Liver (tissue), 9 donors: Measurements from ENCODE around the gene BRD4. TPM values are rescaled to one million over a fixed set of nuclear protein-coding genes. Genes with fewer than 3 reads are reported as not detected.

Experiments used
- DNase-seq: peaks from one replicate; pipeline ENCODE4 v3.0.0-alpha.2; 2017; ENCODE audit warnings: low spot score
- H3K27ac ChIP-seq, 2 donors: one replicate each; pipeline ENCODE4 v1.7.0; 2013; ENCODE audit warnings: inconsistent platforms in 2 of 2, low read length in 2 of 2, control low read depth in 1 of 2, low read depth in 1 of 2, mild to moderate bottlenecking in 1 of 2
- H3K27me3 ChIP-seq, 4 donors: one replicate each; pipeline versions ENCODE4 v1.6.1 to v1.7.0; 2013; ENCODE audit warnings: low read length in 3 of 4, inconsistent platforms in 1 of 4, mild to moderate bottlenecking in 1 of 4, moderate library complexity in 1 of 4; ENCODE audit not compliant: control insufficient read depth in 4 of 4, insufficient read depth in 4 of 4
- H3K36me3 ChIP-seq, 4 donors: one replicate each; pipeline versions ENCODE4 v1.6.1 to v1.7.0; 2013; ENCODE audit warnings: low read length in 3 of 4, mild to moderate bottlenecking in 3 of 4, low read depth in 1 of 4, moderate library complexity in 1 of 4; ENCODE audit not compliant: control insufficient read depth in 4 of 4, insufficient read depth in 3 of 4
- H3K4me1 ChIP-seq, 4 donors: one replicate each; pipeline versions ENCODE4 v1.6.1 to v1.7.0; 2013; ENCODE audit warnings: low read length in 3 of 4, mild to moderate bottlenecking in 3 of 4, moderate library complexity in 1 of 4; ENCODE audit not compliant: control insufficient read depth in 4 of 4, insufficient read depth in 4 of 4
- H3K4me3 ChIP-seq, 3 donors: one replicate each; pipeline versions ENCODE4 v1.6.1 to v1.7.0; 2013; ENCODE audit warnings: low read length in 3 of 3, control low read depth in 1 of 3, low read depth in 1 of 3, mild to moderate bottlenecking in 1 of 3
- H3K9ac ChIP-seq, 2 donors: one replicate each; pipeline ENCODE4 v1.7.0; 2013; ENCODE audit warnings: low read length in 2 of 2, mild to moderate bottlenecking in 2 of 2, moderate library complexity in 2 of 2, control low read depth in 1 of 2, low read depth in 1 of 2
- H3K9me3 ChIP-seq, 4 donors: one replicate each; pipeline versions ENCODE4 v1.6.1 to v1.7.0; 2013; ENCODE audit warnings: low read length in 3 of 4; ENCODE audit not compliant: control insufficient read depth in 4 of 4
- EGR1 ChIP-seq, 2 donors: IDR thresholded peaks; 2 replicates each; pipeline ENCODE4 v1.6.1; 2016 to 2018; ENCODE audit warnings: antibody characterized with exemption in 2 of 2, low read depth in 2 of 2
- FOXA1 ChIP-seq: IDR thresholded peaks from 2 replicates; pipeline ENCODE4 v1.6.1; 2016; ENCODE audit warnings: antibody characterized with exemption
- FOXA2 ChIP-seq: IDR thresholded peaks from 2 replicates; pipeline ENCODE4 v1.6.1; 2016; ENCODE audit warnings: antibody characterized with exemption
- GABPA ChIP-seq, 2 donors: IDR thresholded peaks in 1 of 2; conservative IDR thresholded peaks in 1 of 2; 2 replicates each; pipeline ENCODE4 v1.6.1; 2016; ENCODE audit warnings: antibody characterized with exemption in 2 of 2, mild to moderate bottlenecking in 1 of 2, moderate library complexity in 1 of 2
- HNF4A ChIP-seq, 2 donors: conservative IDR thresholded peaks; 2 replicates each; pipeline ENCODE4 v1.6.1; 2016; ENCODE audit warnings: antibody characterized with exemption in 2 of 2, mild to moderate bottlenecking in 2 of 2
- HNF4G ChIP-seq: IDR thresholded peaks from 2 replicates; pipeline ENCODE4 v1.6.1; 2016; ENCODE audit warnings: antibody characterized with exemption
- JUND ChIP-seq, 2 donors: IDR thresholded peaks; 2 replicates each; pipeline ENCODE4 v1.6.1; 2016; ENCODE audit warnings: antibody characterized with exemption in 2 of 2
- NR2F2 ChIP-seq: IDR thresholded peaks from 2 replicates; pipeline ENCODE4 v1.6.1; 2016; ENCODE audit warnings: antibody characterized with exemption
- RAD21 ChIP-seq, 2 donors: IDR thresholded peaks; 2 replicates each; pipeline ENCODE4 v1.6.1; 2016; ENCODE audit warnings: antibody characterized with exemption in 2 of 2, mild to moderate bottlenecking in 2 of 2
- RXRA ChIP-seq, 2 donors: IDR thresholded peaks; 2 replicates each; pipeline ENCODE4 v1.6.1; 2017 to 2018; ENCODE audit warnings: antibody characterized with exemption in 2 of 2, mild to moderate bottlenecking in 1 of 2
- TAF1 ChIP-seq: conservative IDR thresholded peaks from 2 replicates; pipeline ENCODE4 v1.6.1; 2016; ENCODE audit warnings: antibody characterized with exemption, mild to moderate bottlenecking
- YY1 ChIP-seq: IDR thresholded peaks from 2 replicates; pipeline ENCODE4 v1.6.1; 2016; ENCODE audit warnings: antibody characterized with exemption, mild to moderate bottlenecking
- WGBS: extraction: QIAGEN DNeasy Blood & Tissue Kit; methylation state at CpG from one replicate; pipeline ENCODE4 v1.1.7; 2013; 5-methylcytosine and 5-hydroxymethylcytosine counted together
- polyA plus RNA-seq, 2 donors: library from polyadenylated mRNA; stranded (reverse) in 1 of 2; unstranded in 1 of 2; fragments of 200-250 nt in 1 of 2; fragments of >200 nt in 1 of 2; fragmentation: Nextera tagmentation in 1 of 2; extraction: Ambion mirVana in 1 of 2; gene quantifications; one replicate each; pipeline versions ENCODE4 v1.2.1 to v1.2.3, GENCODE V29; 2013 to 2015
- total RNA-seq, 2 donors: library from RNA; depleted of rRNA; stranded (reverse); fragments of >200 nt; gene quantifications; one replicate each; pipeline ENCODE4 v1.2.3, GENCODE V29; 2014
- TF ChIP-seq, protein P1 (sequence below): IDR thresholded peaks from 2 replicates; pipeline ENCODE4 v1.6.1; 2016; ENCODE audit warnings: antibody characterized with exemption
- TF ChIP-seq, protein P2 (sequence below): IDR thresholded peaks from 2 replicates; pipeline ENCODE4 v1.6.1; 2016; ENCODE audit warnings: antibody characterized with exemption
- TF ChIP-seq, protein P3 (sequence below): IDR thresholded peaks from 2 replicates; pipeline ENCODE4 v1.6.1; 2016; ENCODE audit warnings: antibody characterized with exemption
- TF ChIP-seq, protein P4 (sequence below): fragments of 150-350 bp; IDR thresholded peaks from 2 replicates; pipeline ENCODE4 v1.5.1; 2017; ENCODE audit warnings: improper control_type of control experiment, low read depth, low read length; ENCODE audit not compliant: missing input control
- donor health status: healthy.
- donor health status: healthy.
- donor health status: healthy.
- donor health status: healthy.
- donor health status: healthy.

BRD4 gene
- total and polyA plus RNA-seq, 4 donors = 13.6 to 25.8 (median 20.5) TPM

DNA sequence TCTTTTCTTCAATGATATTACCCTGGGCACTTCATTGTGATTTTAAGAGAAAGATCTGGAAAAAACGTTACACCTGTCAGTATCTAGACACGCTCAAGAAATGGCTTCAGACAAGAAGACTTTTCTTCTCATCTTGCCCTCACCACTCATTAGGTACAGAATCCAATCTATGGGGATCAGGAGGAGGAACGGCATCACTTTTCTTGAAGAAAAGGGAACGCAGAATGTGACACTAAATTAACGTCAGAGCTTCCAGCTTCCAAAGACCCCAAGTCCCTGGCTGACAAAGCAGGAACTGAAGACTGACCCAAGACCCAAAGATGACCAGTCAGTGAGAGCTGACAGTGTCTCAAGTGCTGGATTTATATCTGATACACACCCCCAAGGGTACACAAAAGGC is 48.2 kb downstream of the BRD4 start:
- Histone ChIP-seq H3K9me3 (no peaks in the 10 kb centered on the region), H3K9ac (no peak overlapping the region), H3K4me3 (no peak overlapping the region), H3K27ac (no peak overlapping the region), H3K4me1 (peaks cover 19 to 88% (median 71%) of the 10 kb centered on the region in 4 donors), H3K36me3 (no peaks in the 10 kb centered on the region), H3K27me3 (no peaks in the 10 kb centered on the region)
- DNase-seq = no peak
- TF ChIP-seq TAF1 (no peak), EGR1 (IDR thresholded peaks at IDR 0.05; ENCODE audit: low read depth in 2 of 2) (no peak), JUND (IDR thresholded peaks at IDR 0.05) (no peak), HNF4G (no peak), YY1 (no peak), GABPA (IDR thresholded peaks at IDR 0.05 in 1 of 2, conservative IDR thresholded peaks at IDR 0.05 in 1 of 2) (no peak)
- TF ChIP-seq, protein P1, sequence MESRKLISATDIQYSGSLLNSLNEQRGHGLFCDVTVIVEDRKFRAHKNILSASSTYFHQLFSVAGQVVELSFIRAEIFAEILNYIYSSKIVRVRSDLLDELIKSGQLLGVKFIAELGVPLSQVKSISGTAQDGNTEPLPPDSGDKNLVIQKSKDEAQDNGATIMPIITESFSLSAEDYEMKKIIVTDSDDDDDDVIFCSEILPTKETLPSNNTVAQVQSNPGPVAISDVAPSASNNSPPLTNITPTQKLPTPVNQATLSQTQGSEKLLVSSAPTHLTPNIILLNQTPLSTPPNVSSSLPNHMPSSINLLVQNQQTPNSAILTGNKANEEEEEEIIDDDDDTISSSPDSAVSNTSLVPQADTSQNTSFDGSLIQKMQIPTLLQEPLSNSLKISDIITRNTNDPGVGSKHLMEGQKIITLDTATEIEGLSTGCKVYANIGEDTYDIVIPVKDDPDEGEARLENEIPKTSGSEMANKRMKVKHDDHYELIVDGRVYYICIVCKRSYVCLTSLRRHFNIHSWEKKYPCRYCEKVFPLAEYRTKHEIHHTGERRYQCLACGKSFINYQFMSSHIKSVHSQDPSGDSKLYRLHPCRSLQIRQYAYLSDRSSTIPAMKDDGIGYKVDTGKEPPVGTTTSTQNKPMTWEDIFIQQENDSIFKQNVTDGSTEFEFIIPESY = no peak
- TF ChIP-seq, protein P2, sequence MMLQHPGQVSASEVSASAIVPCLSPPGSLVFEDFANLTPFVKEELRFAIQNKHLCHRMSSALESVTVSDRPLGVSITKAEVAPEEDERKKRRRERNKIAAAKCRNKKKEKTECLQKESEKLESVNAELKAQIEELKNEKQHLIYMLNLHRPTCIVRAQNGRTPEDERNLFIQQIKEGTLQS = no peak
- TF ChIP-seq, protein P3, sequence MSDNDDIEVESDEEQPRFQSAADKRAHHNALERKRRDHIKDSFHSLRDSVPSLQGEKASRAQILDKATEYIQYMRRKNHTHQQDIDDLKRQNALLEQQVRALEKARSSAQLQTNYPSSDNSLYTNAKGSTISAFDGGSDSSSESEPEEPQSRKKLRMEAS = no peak
- TF ChIP-seq, protein P4, sequence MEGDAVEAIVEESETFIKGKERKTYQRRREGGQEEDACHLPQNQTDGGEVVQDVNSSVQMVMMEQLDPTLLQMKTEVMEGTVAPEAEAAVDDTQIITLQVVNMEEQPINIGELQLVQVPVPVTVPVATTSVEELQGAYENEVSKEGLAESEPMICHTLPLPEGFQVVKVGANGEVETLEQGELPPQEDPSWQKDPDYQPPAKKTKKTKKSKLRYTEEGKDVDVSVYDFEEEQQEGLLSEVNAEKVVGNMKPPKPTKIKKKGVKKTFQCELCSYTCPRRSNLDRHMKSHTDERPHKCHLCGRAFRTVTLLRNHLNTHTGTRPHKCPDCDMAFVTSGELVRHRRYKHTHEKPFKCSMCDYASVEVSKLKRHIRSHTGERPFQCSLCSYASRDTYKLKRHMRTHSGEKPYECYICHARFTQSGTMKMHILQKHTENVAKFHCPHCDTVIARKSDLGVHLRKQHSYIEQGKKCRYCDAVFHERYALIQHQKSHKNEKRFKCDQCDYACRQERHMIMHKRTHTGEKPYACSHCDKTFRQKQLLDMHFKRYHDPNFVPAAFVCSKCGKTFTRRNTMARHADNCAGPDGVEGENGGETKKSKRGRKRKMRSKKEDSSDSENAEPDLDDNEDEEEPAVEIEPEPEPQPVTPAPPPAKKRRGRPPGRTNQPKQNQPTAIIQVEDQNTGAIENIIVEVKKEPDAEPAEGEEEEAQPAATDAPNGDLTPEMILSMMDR = no peak
- WGBS = 92% methylated on average over 5 of the region's 5 CpGs

DNA sequence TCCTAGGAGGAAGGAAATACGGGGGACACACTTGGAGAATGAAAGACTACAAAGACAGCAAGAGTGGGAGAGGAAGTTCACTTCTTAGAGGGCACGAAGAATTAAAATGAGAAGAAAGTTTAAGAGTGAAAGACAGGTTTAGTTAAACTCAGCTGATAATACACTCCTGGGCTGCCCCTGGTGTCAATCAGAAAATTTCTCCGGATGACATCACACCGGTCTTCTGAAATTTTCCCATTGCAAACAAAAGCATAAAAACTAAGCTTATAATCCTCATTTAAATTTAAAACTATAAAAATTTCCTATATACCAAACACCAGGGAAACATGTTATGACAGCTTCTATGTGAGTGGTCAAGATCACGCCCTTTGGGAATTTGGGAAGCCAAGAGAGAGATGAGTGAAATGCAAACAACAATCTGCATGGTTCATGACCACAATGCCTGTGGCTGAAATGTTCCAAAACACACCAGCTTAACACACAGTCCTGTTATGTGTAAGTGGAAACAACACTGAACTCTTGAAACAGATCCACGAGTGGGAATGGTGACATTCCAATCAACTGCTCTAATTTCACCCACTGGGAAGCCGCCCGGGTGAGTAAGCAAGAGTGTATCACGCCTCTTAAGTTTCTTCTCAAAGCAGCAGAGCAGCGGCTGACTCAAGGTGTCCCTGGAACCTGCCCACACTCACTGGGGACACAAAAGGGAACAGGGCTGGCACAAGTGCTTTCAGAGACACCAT is 49.0 kb downstream of the BRD4 start:
- Histone ChIP-seq H3K27ac (no peak overlapping the region), H3K27me3 (no peaks in the 10 kb centered on the region), H3K36me3 (no peaks in the 10 kb centered on the region), H3K9me3 (no peaks in the 10 kb centered on the region), H3K4me3 (no peak overlapping the region), H3K9ac (no peak overlapping the region), H3K4me1 (peaks cover 19 to 80% (median 65%) of the 10 kb centered on the region in 4 donors)
- no peak for DNase-seq
- TF ChIP-seq, protein P4 = no peak
- TF ChIP-seq RAD21 (IDR thresholded peaks at IDR 0.05) = no peak
- TF ChIP-seq EGR1 (IDR thresholded peaks at IDR 0.05; ENCODE audit: low read depth in 2 of 2) = no peak
- TF ChIP-seq JUND (IDR thresholded peaks at IDR 0.05) = no peak
- no peak for TF ChIP-seq HNF4G
- TF ChIP-seq FOXA2 = no peak
- no peak for TF ChIP-seq RXRA (IDR thresholded peaks at IDR 0.05)
- no peak for TF ChIP-seq GABPA (IDR thresholded peaks at IDR 0.05 in 1 of 2, conservative IDR thresholded peaks at IDR 0.05 in 1 of 2)
- TF ChIP-seq, protein P1 = no peak
- no peak for TF ChIP-seq HNF4A (conservative IDR thresholded peaks at IDR 0.05)
- TF ChIP-seq NR2F2 = no peak
- TF ChIP-seq YY1 = no peak
- no peak for TF ChIP-seq FOXA1
- TF ChIP-seq, protein P2 = no peak
- 71% methylated on average over 10 of the region's 10 CpGs for WGBS
